Activated CD4-positive, alpha-beta T cell treated with anti-CD3 and anti-CD28 coated beads for 24 hours (primary cell): ENCODE data around the gene SREBF1.

Experiments
- DNase-seq, 2 donors: peaks; one replicate each; pipeline ENCODE4 v3.0.0-alpha.2; 2020; ENCODE audit warnings: low read depth in 2 of 2

SREBF1 gene

DNA sequence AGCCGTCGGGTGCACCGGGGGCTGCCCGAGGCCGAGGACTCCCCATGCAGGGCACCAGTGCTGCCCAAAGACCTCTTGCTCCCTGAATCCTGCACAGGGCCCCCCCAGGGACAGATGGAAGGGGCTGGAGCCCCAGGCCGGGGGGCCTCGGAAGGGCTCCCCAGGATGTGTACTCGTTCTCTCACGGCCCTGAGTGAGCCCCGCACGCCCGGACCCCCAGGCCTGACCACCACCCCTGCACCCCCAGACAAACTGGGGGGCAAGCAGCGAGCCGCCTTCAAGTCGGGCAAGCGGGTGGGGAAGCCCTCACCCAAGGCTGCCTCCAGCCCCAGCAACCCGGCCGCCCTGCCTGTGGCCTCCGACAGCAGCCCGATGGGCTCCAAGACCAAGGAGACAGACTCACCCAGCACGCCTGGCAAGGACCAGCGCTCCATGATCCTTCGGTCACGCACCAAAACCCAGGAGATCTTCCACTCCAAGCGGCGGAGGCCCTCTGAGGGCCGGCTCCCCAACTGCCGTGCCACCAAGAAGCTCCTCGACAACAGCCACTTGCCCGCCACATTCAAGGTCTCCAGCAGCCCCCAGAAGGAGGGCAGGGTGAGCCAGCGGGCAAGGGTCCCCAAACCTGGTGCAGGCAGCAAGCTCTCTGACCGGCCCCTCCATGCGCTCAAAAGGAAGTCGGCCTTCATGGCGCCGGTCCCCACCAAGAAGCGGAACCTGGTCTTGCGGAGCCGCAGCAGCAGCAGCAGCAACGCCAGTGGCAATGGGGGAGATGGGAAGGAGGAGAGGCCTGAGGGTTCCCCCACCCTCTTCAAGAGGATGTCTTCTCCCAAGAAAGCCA lies 40.6 kb downstream of the SREBF1 start:
- DNase-seq, result no peak

GRCh38 chr17:17795296-17795695 lies 41.5 kb downstream of the SREBF1 start:
- DNase-seq, result no peak

DNA sequence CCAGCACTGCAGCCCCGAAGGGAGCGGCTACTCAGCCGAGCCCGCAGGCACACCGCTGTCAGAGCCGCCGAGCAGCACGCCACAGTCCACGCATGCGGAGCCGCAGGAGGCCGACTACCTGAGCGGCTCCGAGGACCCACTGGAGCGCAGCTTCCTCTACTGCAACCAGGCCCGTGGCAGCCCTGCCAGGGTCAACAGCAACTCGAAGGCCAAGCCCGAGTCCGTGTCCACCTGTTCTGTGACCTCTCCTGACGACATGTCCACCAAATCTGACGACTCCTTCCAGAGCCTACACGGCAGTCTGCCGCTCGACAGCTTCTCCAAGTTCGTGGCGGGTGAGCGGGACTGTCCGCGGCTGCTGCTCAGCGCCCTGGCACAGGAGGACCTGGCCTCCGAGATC lies 42.4 kb downstream of the SREBF1 start:
- no peak for DNase-seq

DNA sequence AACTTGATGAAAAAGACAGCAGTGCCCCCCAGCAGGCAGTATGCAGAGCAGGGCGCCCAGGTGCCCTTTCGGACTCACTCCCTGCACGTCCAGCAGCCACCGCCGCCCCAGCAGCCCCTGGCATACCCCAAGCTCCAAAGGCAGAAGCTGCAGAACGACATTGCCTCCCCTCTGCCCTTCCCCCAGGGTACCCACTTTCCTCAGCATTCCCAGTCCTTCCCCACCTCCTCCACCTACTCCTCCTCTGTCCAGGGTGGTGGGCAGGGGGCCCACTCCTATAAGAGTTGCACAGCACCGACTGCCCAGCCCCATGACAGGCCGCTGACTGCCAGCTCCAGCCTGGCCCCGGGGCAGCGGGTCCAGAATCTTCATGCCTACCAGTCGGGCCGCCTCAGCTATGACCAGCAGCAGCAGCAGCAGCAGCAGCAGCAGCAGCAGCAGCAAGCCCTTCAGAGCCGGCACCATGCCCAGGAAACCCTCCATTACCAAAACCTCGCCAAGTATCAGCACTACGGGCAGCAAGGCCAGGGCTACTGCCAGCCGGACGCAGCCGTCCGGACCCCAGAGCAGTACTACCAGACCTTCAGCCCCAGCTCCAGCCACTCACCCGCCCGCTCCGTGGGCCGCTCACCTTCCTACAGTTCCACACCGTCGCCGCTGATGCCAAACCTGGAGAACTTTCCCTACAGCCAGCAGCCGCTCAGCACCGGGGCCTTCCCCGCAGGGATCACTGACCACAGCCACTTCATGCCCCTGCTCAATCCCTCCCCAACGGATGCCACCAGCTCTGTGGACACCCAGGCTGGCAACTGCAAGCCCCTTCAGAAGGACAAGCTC lies 43.2 kb downstream of the SREBF1 start:
- DNase-seq, result no peak

- DNase-seq, result no peak
Measured at GRCh38 chr17:17792551-17793377, 44.0 kb downstream of the SREBF1 start.

DNA sequence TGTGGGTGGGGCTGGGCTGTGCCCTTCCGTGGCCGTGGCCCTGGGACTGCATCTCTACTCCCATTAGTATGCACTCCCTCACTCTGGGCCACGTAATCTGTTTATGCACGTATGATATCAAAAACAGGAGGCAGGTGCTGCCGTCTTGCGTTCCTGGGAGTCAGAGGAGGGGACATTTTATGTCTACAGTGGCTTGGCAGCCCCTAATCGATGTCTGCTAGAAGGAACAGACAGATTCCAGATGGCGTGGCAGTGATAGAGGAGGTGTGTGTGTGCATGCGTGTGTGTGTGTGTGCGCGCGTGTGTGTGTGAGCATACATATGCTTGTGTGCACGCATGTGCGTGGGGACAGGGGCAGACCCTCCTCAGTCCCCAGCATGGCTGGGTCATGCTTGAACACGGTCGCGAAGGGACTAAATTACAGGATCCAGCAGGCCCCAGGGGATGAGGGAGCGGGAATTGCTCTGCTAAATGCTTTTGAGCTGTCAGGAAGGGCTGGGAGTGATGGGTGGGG lies 44.7 kb downstream of the SREBF1 start:
- no peak for DNase-seq

- no peak for DNase-seq
Measured at GRCh38 chr17:17790637-17791464, 45.9 kb downstream of the SREBF1 start.

- no peak for DNase-seq
Measured at GRCh38 chr17:17789828-17790636, 46.8 kb downstream of the SREBF1 start.

GRCh38 chr17:17789410-17789809 lies 47.4 kb downstream of the SREBF1 start:
- DNase-seq, result no peak

- no peak for DNase-seq
Measured at GRCh38 chr17:17788967-17789366, 47.8 kb downstream of the SREBF1 start.

- no peak for DNase-seq
Measured at GRCh38 chr17:17787568-17787967, 49.2 kb downstream of the SREBF1 start.

DNA sequence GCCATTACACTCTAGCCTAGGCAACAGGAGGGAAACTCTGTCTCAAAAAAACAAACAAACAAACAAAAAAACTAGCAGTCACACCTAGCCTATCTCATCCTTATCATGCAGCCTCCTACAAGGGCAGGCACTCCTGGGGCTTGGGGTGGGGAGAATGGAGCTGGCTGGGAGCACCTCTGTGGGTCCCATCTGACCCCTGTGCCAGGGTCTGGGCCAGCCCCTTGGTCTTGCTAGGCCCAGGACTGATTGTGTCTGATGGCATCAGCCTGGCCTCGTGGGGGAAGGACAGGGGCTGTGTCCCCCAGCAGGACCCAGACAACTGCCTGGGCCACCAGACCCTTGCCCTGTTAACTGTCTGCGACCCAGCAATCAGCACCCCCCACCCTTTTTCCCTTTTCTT lies 49.8 kb downstream of the SREBF1 start:
- DNase-seq, result no peak

- no peak for DNase-seq
Measured at GRCh38 chr17:17785407-17785806, 51.4 kb downstream of the SREBF1 start.

DNA sequence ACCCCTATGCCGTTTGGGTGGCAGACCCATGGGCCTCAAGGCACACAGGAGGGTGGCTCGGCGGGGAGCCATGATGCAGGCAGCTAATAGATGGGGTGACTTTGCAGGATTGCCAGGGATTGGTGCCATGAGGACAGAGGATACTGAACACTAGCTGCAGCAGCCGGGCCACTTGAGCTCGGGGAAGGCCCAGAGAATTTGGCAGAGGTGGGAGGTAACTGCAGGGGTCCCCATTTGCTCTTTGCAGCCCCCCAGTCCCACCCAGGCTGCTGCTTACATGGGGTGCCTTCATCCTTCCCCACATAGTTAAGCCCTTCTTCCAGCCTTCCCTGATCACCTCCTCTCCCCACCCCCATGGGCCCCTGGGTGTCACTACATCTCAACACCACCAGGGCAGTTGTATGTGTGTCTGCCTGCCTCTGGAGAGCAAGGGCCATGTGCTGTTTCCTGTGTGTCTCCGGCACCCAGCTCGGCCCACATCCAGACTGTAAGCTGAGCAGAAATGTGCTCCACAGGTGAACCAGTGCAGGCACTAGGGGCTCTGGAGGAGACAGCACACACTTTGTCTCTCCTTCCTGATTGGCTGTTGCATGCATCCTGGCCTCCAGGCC lies 52.0 kb downstream of the SREBF1 start:
- DNase-seq, result no peak

DNA sequence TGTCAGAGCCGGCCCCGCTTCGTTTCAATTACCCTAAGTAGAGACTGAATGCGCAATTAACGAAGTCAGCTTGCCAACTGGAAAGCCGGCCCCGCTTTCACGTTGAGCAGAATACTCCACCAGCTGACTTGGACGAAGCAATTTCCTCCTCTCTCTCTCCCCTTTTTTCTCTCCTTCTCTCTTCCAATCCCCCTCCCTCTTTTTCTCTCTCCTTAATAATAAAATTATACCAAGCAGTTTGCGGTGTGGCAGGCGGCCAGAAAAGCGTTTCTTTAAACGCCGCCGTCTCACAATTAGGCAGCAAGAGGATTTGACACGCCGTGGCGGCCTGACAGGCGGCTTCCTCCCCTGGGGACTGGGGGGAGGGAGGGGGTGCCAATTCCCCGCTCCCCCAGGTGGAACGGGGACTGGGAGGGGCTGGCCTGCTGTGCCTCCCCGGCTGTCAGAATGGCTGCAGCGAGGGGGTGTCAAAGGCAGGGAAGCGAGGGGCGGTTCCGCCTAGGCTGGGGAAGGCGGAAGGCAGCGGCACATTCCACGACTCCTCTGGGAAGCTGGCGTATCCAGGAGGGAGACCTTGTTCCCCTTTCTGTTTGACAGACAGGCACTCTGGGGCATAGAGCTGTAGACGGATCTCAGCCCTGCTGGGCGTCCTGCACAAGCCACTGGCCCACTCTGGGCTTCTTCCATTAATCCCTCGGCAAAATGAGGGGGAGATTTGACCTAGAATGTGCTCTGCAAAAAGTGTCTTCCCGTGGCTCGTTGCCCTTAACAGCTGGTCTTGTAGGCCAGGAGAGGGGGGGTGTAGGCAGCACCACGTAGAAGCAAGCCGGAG lies 52.7 kb downstream of the SREBF1 start:
- no peak for DNase-seq

DNA sequence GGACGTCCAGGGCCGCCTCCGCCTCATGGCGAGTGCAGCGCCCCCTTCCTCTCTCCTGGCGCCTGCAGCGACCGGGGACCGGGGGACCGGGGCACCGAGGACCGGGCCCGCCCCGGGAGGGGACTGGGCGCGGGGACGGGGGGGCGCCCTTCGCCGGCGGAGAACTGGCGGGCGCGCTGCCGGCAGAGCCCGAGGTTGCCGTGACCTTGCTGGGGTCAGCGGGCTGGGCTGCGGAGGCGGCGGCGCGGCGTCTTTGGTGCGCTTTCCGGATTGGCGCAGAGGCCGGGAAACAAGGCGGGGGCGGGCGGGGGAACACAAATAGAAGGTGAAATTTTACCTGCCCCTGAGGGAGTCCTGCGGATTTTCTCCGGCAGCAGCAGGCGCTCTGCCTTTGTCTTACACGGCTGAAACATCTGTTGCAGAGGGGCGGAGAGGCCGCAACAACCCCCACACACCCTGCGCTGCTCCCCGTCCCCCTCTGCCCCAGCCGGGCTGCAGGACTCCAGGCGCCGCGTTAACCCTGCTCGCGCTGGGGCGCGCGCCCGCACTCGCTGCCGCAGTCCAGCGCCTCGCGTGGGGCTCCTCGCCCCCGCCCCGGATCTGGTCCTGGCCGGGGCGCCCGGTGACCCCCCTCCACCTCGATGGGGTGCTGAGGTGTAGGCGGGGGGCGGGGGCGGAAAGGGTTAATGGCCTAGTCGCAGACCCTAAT lies 53.5 kb downstream of the SREBF1 start:
- peak in 1 of 2 donors; percentile 42 for DNase-seq

DNA sequence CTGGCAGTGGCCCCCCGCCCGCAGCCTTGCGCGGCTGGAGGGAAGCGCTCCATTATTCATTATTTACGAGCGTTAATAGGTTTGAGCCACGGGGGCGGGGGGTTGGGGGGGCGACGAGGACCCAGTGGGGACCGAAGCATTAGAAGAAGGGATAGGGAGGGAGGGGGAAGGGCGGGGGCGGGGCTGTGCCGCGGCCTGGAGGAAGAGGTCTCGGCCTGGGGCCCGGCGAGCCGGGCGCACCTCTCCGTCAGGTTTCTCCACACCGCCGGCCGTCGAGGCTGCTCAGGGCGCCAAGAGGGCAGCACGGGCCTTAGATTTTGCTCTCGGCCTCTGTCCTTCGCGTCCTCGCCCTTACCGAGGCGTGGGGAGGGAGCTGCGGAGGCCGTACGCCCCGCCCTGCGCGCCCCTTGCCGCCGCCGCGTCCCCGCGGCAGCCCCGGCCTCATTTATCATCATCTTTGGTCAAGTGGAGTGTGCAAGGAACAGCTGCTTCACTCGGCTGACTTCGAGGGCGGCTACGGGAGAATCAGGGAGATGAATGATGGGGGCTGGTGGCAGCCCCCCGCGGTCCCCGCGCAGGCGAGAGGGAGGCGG lies 54.2 kb downstream of the SREBF1 start:
- DNase-seq, result no peak
